Measurements from ENCODE around the gene RMI1. TPM values are rescaled to one million over a fixed set of nuclear protein-coding genes. Genes with fewer than 3 reads are reported as not detected.

Gene RMI1
- total and polyA plus RNA-seq, 11 donors, result 1.6 to 9.9 (median 5.7) TPM

DNA sequence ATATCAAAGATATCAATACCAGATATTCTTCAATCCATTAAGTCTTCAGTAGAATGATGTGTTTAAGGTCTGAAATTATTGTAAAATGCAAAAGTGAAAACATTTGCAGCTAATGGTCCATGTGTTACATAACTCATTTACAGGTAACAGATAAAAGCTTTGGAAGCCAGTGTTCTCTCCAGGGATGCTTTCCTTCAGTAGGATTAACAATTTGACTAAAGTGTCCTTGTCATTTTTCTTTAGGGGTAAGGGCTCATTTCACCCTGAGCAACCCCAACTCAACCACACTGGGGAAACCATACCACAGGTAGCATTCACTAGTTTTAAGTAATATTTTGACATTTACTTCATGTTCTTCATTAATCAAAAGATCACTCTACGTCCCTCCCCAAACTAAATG lies 13.5 kb upstream of the RMI1 start:
- Histone ChIP-seq H3K4me3 (no peak overlapping the region), H3K27ac (no peak overlapping the region), H3K9me3 (no peaks in the 10 kb centered on the region), H3K36me3 (peaks cover 0 to 67% (median 61%) of the 10 kb centered on the region in 9 donors), H3K4me1 (peaks cover 0 to 8% (median 0%) of the 10 kb centered on the region in 12 donors), H3K27me3 (no peaks in the 10 kb centered on the region)
- ATAC-seq (no peak), DNase-seq (no peak)
- WGBS, 4 donors, result 75 to 81% (median 77%) methylated on average over 1 of the region's 1 CpG
- TF ChIP-seq, protein P1, sequence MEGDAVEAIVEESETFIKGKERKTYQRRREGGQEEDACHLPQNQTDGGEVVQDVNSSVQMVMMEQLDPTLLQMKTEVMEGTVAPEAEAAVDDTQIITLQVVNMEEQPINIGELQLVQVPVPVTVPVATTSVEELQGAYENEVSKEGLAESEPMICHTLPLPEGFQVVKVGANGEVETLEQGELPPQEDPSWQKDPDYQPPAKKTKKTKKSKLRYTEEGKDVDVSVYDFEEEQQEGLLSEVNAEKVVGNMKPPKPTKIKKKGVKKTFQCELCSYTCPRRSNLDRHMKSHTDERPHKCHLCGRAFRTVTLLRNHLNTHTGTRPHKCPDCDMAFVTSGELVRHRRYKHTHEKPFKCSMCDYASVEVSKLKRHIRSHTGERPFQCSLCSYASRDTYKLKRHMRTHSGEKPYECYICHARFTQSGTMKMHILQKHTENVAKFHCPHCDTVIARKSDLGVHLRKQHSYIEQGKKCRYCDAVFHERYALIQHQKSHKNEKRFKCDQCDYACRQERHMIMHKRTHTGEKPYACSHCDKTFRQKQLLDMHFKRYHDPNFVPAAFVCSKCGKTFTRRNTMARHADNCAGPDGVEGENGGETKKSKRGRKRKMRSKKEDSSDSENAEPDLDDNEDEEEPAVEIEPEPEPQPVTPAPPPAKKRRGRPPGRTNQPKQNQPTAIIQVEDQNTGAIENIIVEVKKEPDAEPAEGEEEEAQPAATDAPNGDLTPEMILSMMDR (IDR thresholded peaks at IDR 0.05), result no peak
- no peak for TF ChIP-seq POLR2A (IDR thresholded peaks at IDR 0.05)
- intact Hi-C loops (cut with DNase I), result no loop called here

DNA sequence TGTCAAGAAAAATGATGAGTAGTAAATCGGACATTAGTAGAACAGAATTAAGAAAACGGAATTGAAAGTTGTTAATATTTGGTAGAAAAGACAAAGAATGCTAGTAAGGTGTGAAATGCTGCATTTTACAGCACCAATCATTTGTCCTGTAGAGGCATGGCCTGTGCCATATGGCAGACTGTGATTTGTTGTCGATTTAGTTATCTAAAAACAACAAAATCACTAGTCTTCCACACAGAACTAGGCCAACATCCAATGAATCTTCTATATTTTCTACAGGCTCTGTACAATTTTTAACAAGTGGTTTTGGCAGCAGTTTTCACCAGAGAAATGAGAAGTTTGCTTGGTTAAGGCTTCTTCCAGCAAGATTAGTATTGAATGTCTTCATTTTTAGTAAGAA lies 11.0 kb upstream of the RMI1 start:
- H3K27ac ChIP-seq, result no peak overlapping the region
- ATAC-seq, result no peak
- H3K4me3 ChIP-seq, result no peak overlapping the region
- H3K27me3 ChIP-seq, result no peaks in the 10 kb centered on the region
- peaks cover 3 to 93% (median 86%) of the 10 kb centered on the region in 9 donors for H3K36me3 ChIP-seq
- intact Hi-C loops (cut with DNase I), result no loop called here
- no peaks in the 10 kb centered on the region for H3K9me3 ChIP-seq
- H3K4me1 ChIP-seq, result peaks cover 0 to 23% (median under 1%) of the 10 kb centered on the region in 12 donors
- no peak for TF ChIP-seq POLR2A (IDR thresholded peaks at IDR 0.05)
- TF ChIP-seq, protein P1 (IDR thresholded peaks at IDR 0.05), result no peak
- 68 to 75% (median 70%) methylated on average over 3 of the region's 3 CpGs for WGBS, 4 donors
- no peak for DNase-seq

DNA sequence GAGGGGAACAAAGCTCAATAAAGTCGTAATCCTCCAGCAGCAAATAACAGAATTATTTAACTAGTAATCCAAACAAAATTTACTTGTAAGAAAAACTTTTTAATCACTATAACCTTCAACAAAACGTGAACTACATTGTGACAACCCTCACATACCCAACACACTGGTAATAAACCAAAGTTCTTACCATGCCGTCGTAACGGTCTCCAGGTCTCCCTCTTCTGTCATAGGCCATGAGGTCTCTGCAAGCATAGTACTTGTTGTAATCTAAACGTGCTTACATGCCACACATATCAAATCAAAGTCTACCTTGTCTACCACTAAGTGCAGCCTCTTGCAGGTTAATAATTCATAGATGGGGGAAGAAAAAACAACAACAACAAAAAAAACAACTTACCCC lies 9.1 kb upstream of the RMI1 start:
- TF ChIP-seq, protein P1 (IDR thresholded peaks at IDR 0.05), result no peak
- no peak for TF ChIP-seq POLR2A (IDR thresholded peaks at IDR 0.05)

DNA sequence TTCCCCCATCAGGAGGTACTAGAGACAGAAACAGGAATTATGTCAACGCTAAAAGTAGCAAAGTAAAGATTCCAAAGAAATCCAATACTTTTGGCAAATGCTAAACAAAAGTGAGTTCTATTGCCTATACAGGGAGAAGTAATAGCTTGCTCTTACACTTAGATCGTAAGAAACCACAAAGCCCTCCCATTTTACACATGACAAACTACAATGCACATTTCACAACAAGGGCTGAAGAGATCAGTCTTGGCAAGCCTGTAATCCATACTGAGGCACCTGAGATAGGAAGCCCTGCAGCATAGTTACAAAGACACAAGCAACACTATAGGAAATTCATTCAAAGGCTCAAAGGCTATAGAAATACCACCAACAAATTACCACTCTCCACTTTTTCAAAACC lies 8.3 kb upstream of the RMI1 start:
- H3K4me3 ChIP-seq, result no peak overlapping the region
- peaks cover 0 to 47% (median 23%) of the 10 kb centered on the region in 12 donors for H3K4me1 ChIP-seq
- H3K27me3 ChIP-seq, result no peaks in the 10 kb centered on the region
- ATAC-seq (no peak), DNase-seq (no peak)
- peaks cover 6 to 100% (median 100%) of the 10 kb centered on the region in 9 donors for H3K36me3 ChIP-seq
- no peak overlapping the region for H3K27ac ChIP-seq
- intact Hi-C loops (cut with DNase I), result no loop called here
- TF ChIP-seq POLR2A (IDR thresholded peaks at IDR 0.05), result no peak
- TF ChIP-seq, protein P1 (IDR thresholded peaks at IDR 0.05), result no peak
- no peaks in the 10 kb centered on the region for H3K9me3 ChIP-seq
- 85 to 90% (median 87%) methylated on average over 2 of the region's 2 CpGs for WGBS, 4 donors

More for the DNA sequence above, 9.1 kb upstream of the RMI1 start:
- intact Hi-C loops (cut with DNase I), result no loop called here
- no peak for DNase-seq
- Histone ChIP-seq H3K4me1 (peaks cover 0 to 39% (median 16%) of the 10 kb centered on the region in 12 donors), H3K9me3 (no peaks in the 10 kb centered on the region), H3K27me3 (no peaks in the 10 kb centered on the region), H3K36me3 (peaks cover 3 to 100% (median 100%) of the 10 kb centered on the region in 9 donors), H3K4me3 (no peak overlapping the region), H3K27ac (no peak overlapping the region)
- WGBS, 4 donors, result 66 to 73% (median 69%) methylated on average over 6 of the region's 6 CpGs
- no peak for ATAC-seq

Data from heart left ventricle (tissue), 16 donors.